ENCODE results near the gene CALCOCO1.
"Not testable (repeated sequence)": the region's sequence is repeated elsewhere in the genome, so short reads cannot be mapped to it uniquely, and the experiment has no call there.

Gene CALCOCO1

DNA sequence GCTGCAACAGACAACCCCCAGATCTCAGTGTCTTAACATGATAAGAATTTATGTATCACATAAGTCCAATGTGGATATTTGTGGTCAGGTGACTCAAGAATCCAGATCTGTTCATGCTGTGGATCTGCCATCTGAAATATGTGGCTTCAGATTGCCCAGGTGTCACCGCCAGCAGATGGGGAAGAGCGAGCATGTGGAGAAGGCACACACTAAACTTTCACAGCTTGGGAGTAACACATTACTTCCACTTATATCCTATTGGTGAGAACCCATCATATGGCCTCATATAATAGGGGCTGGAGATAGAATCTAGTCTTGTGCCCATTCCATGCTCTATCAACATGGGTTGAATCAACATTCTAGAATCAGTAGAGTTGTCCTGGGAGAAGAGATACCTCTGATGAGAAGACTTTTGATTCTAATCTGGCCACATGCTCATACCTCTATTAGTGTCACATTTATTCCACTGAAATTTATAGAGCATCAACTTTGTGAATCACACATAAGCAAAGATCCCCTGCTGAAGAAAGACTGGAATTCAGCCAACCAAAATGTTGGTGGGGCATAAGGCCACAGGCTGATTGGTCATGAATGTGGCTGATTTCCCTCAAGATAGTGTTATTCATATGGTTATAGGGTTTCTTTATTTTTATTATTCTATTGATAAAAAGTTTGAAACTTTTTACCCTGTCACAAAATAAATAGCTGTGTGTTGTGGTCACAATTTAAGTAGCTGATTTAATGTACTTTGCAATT, 6.0 kb upstream of the CALCOCO1 start:
- no peak for DNase-seq

DNA sequence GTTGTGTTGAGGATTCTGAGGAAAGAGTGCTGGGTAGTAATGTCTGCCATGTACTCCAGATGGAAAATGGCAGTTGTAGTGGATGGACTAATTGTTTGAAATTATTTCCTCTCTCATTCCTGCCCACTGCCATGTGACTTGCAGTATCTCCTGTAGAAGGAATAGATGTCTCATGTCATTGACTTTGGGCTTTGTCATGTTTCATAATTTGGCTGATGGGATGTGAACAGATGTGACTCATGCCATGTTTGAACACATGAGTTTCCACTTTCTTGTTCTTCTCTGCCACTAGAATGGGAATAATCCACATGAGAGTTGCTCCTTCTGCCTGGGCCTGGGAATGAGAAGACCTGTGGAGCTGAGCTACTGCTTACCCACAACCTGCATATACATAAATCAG, 2.4 kb upstream of the CALCOCO1 start:
- DNase-seq: no peak

DNA sequence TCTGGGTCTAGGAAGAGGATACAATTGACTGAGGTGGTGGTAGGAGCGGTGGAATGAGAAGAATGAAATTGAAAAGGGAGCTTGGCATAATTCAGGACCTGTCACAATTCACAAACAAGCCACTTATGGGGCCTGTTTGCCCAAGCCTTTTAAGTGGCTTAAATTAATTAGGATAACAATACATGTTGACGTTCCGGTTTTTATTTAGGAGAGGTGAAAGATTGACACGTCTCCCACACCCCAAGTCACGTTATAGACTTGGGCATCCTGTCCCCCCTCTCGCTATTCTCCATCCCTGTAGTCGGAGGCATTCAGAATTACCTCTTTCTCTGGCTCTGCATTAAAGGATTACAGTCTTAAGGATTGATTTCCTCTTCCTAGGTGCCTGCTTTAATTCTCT, 954 bp upstream of the CALCOCO1 start:
- no peak for DNase-seq

DNA sequence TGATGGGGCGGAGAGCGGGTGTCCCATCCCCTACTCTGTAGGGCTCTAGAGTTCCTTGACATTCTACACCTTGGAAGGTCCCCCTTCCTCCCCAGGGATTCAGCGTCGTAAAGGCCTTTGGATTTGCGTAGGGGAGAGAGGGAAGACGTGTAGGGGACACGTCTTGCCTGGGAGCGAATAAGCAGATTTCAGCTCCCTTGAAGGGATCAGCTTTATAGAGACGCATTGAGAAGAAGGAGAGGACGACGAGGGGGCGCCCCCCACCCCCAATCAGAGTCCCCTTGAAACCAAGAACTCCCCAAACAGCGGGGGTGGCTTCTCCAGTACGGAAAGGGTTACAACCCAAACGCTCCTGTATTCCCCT, 324 bp downstream of the CALCOCO1 start:
- DNase-seq: no peak

DNA sequence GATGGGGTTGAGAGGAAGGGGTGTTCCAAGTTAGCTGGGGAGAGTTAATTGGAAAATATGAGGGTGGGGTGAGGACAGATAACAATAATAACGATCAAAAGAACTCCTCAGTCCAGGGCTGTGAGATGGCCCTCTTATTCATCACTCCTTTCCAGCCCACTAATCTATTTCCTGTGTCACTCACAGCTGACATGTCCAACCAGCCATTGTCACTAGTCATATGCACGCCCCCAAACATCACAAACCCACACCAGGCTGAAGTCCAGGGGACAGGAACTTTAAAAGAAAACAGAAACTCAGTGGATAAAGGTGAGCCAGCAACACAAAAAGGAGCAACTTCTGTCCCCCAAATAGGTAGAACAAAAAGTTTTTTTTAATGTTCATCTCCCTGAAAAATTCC, 911 bp downstream of the CALCOCO1 start:
- peak; percentile 22 for DNase-seq

- DNase-seq: no peak
Observed at GRCh38 chr12:53725824-53726223, 1.4 kb downstream of the CALCOCO1 start.

- no peak for DNase-seq
Observed at GRCh38 chr12:53722450-53723041, 4.7 kb downstream of the CALCOCO1 start.

GRCh38 chr12:53720946-53721345, 6.3 kb downstream of the CALCOCO1 start:
- no peak for DNase-seq

DNA sequence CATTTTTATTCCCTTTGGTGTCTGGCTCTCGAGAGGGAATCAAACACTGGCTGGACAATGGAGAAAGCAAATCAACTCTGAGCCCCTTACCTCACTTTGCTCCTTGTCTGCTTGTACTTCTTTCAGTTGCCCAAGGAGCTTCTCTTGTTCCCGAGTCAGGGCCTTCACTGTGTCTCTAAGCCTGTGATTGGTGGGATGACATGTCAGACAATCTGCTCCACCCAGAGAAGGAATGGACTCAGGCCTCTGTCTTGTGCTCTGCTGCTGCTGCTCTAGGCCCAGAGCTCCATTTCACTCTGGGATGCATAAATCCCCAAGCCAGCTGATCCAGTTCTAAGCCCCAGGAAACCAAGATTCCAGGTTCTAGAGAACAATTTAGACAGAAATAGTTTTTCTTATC, 7.6 kb downstream of the CALCOCO1 start:
- DNase-seq: no peak

GRCh38 chr12:53718567-53718966, 8.7 kb downstream of the CALCOCO1 start:
- DNase-seq: not testable (repeated sequence)

DNA sequence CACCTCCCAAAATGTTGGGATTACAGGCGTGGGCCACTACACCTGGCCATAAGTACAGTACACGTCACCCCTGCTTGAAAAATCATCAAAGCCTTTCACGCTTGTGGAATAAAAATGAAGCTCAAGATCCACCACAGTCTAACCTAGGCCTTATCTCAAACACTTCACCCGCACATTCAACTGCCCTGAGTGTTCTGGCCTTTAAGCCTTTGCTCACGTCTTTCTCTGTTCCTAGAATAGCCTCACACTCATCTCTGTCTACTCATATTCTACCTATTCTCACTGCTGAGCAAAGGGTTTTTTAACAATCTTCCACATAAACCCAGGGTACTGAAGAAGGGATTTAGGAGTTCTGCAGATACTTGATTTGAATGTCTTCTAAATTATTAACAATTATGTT, 9.9 kb downstream of the CALCOCO1 start:
- DNase-seq: no peak

- DNase-seq: no peak
Observed at GRCh38 chr12:53714004-53714403, 13.2 kb downstream of the CALCOCO1 start.

GRCh38 chr12:53713516-53713915, 13.7 kb downstream of the CALCOCO1 start:
- no peak for DNase-seq

GRCh38 chr12:53712059-53712643, 15.1 kb downstream of the CALCOCO1 start:
- DNase-seq: no peak

- DNase-seq: no peak
Observed at GRCh38 chr12:53710091-53710490, 17.2 kb downstream of the CALCOCO1 start.

DNA sequence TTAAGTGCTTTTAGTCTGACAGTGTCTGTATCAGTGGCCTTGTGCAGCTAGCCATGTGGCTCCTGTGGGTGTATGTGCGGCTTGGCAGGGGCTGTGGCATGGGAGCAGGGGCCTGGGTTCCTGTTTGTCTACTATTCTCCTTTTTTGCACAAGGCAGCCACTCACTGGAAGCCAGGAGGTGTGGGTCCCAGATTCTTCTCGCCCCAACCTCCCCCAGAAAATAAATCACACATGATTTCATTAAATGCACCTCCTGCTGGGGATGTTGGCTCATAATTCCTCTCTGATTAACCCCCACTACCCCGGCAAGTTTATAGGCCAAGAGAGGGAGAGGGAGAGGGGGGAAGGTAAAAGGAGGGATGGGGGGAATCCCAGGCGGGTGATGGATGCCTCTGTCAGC, 17.6 kb downstream of the CALCOCO1 start:
- no peak for DNase-seq

GRCh38 chr12:53706080-53706479, 21.2 kb downstream of the CALCOCO1 start:
- DNase-seq: no peak

GRCh38 chr12:53703756-53704155, 23.5 kb downstream of the CALCOCO1 start:
- DNase-seq: no peak

DNA sequence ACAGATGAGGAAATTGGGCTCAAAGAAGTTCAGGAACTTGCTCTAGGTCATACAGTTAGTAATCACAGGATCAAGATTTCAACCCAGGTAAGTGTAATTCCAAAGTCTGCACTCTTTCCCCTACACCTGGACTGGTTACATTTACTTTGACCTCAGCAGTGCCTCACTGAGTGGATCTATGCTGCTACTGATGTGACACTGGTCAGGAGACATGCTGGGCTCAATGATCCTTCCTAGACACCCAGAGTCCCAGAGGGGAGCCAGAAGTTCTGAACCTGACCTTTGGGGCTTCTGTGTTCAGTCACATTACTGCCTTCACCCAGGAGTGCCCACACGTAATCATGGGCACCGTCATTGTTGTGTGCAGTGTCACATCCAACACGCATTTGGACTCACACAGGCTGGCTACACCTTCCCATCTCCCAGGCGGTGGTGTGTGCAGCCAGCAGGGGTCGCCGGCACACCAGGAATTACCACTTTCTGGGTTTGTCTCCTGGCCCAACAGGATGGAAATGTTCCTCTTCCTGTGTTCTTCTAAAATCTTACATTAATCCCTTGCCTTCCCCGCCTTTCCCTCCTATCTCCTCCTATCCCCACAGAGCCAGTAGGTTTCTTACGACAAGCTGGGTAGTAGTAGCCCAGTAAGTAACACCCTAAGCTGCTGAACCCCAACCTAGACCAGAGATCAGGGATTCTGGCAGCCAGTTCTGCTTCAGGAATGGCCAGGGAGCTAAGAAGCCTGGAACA, 25.6 kb downstream of the CALCOCO1 start:
- peak; percentile 77 for DNase-seq

DNA sequence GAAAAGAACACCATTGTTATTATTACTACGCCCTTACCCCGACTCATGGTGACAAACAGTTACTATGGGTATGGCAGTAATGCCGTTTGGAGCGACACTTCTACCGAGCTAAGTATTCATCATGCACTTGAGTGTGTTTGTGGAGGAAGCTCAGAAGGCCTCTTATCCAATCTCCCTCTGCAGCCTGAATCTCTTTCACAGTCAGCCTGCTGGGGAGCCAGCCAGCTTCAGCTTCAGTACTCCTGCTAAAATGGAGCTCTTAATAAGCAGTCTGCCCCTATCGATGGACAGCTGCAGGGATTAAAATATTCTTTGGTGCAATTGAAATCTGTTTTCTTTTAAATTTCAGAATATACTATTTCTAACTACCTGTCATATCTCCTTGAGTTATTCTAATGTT, 26.7 kb downstream of the CALCOCO1 start:
- DNase-seq: no peak

DNA sequence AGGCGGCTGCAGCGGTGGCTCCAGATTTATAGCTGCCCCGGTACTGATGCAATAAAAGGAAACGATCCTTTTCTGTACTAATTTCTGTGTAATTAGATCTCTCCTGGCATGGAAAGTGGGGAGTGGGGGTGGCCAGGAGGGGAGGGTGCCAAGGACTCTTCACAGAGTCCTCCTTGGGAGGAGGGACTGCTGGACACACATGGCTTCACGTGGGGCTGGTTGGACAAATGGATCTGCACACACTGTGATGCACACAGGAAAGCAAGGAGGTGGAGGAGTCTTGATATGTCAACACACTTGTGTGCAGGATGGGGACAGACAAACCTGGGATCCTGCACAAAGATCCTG, 27.6 kb downstream of the CALCOCO1 start:
- no peak for DNase-seq

GRCh38 chr12:53698948-53699677, 28.1 kb downstream of the CALCOCO1 start:
- no peak for DNase-seq

- DNase-seq: no peak
Observed at GRCh38 chr12:53696655-53697331, 30.5 kb downstream of the CALCOCO1 start.

Measured in CD4-positive, alpha-beta T cell treated with Interleukin-21 for 1 hour (primary cell).